Occipital lobe (tissue), 2 donors: Measurements from ENCODE around the gene ACRBP. TPM values are rescaled to one million over a fixed set of nuclear protein-coding genes. Genes with fewer than 3 reads are reported as not detected.
A peak's percentile ranks its signal among the peaks of the same experiment; 100 is the strongest.

Experiments
- DNase-seq: peaks from one replicate; lab custom pipeline; 2025; lab: John Stamatoyannopoulos, UW
- total RNA-seq: library from RNA; depleted of rRNA; stranded (reverse); fragments of >200 nt; gene quantifications from one replicate; pipeline ENCODE4 v1.2.3, GENCODE V29; 2014

The ACRBP gene
- total RNA-seq, 1 donor from 2014 or later = 0.62 TPM

DNA sequence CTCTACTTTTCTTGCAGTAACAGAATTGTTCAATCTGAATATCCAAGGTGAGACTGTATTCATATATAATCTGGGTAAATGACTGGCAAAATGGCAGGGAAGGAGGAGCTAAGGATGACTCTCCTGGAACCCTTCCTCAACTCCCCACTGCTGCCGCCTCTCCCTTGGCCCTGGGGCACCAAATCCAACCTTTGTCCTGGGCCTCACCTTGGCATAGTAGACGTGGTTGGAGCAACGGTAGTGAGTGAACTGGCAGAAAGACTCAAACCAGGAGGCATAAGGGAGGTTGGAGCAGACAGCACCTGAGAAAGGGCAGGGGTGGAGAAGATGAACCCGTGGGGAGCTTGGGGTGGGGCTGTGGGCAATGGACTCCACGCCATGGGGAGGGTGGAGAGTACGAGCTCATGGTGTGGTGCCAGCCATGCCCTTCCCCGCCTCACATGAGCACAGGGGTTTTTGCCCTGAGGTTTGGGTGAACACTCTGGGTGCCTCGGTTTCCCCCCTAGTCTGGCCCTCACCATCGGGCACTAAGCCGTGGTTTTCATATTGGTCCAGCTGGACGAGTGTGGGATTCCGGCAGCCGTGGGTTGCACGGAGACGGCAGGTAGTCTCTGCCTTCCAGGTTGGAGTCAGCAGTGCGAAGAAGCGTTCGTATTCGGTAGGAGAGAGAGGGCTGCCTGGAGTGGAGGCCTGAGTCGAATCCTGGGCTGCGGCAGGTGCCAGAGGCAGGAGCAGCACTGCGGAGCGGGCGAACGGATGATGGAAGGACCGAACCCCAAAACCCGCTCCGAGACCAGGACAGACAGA lies 753 bp downstream of the ACRBP start:
- DNase-seq = no peak

DNA sequence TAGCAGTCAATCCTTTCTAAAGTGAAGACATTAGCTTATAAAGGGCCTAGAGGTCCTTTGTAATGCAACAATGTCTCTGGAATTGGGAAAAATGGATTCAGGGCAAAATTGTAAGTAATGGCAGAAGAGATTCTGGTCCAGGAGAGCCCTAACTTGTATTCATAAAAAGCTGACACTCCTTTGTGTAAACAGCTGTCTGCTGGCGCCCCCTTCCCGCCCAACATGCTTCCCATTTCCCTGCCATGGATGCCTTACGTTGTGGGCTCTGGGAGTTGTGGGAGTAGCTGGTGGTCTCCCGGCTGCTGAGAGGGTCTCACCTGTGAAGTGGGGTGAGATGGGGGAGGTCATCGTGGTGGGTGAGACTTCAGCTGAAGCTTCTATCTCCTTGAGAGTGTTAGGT lies 2.3 kb downstream of the ACRBP start:
- DNase-seq = peak; percentile 9

DNA sequence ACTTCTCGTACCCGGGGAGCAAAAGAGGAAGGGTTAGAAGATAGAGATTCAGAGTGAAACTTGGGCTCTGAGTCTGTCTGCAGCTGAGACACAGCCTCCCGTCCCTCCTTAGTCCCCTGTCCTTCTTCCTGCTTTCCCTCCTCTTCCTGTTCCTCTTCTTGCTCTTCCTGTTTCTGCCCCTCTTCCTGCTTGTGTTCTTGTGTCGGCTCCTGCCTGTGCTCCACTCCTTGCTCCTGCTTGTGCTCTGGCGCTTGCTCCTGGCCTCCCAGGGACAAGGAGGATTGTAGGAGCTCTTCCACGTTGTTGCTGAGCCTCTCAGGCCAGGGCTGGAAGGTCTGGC lies 3.0 kb downstream of the ACRBP start:
- no peak for DNase-seq

DNA sequence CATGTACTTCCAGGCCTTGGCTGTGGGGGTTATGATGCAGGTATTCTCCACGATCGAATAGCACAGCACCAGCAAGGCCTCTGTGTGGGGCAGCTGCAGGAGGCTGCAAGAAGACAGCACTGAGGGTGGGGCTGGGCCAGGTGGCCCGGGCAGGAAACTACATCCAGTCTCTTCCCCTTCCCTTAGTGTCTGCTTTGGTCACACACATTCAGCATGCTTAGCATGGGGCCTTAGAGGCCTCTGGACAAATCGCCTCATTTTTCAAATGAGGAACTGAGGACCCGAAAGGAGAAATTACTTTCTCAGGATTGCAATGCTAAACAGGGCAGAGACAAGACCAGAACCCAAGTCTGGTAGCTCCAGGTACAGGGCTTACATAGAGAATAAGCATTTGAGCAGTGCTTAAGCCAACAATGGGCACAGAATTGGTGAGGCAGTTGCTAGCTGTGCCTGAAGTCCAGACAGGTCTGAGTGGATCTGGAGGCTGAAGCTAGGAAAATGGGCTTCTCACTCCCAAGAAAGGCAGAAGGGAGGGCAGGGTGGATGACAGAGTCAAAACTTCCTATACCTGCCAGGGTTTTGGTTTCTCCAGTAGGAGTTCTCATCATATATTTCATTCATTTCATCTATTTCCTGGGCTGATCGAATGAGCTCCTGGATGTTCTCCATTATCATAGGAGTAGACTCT lies 3.5 kb downstream of the ACRBP start:
- no peak for DNase-seq

DNA sequence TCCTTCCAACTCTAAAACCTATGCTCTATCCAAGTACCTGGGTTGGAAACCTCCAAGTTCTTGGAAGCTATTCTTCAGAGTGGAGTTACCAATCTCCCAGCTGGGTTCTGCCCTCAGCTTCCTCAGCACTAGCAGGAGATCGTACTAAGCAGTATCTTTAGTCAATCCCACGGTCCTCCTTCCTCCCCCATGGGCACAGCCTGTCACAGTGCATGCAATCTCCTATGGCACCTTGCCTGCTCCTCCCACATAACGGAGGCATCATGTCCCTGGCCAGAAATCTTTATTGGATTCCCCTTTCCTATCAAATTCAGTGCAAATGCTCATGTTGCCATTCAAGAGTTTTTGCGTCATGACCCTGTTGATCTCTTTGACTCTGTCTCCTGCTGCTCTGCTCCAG lies 6.1 kb downstream of the ACRBP start:
- DNase-seq = peak; percentile 11

DNA sequence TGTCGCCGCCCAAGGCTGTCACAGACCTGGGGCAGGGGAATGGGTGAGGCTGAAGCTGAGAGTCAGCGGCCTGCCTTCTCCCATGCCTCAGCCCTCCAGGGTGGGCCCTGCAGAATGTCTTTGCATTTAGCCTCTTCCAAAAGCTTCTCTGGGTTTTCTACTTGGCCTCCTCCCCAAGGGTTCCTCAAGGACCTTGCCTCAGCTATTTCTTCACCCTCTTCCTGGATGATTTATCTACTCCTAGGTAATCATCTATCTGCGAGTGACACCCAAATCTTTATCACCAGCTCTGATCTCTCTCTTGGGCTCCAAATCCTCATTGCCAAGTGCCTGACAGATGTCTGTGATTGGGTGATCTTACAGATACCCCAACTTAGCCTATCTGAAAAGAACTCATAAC lies 6.7 kb downstream of the ACRBP start:
- no peak for DNase-seq

DNA sequence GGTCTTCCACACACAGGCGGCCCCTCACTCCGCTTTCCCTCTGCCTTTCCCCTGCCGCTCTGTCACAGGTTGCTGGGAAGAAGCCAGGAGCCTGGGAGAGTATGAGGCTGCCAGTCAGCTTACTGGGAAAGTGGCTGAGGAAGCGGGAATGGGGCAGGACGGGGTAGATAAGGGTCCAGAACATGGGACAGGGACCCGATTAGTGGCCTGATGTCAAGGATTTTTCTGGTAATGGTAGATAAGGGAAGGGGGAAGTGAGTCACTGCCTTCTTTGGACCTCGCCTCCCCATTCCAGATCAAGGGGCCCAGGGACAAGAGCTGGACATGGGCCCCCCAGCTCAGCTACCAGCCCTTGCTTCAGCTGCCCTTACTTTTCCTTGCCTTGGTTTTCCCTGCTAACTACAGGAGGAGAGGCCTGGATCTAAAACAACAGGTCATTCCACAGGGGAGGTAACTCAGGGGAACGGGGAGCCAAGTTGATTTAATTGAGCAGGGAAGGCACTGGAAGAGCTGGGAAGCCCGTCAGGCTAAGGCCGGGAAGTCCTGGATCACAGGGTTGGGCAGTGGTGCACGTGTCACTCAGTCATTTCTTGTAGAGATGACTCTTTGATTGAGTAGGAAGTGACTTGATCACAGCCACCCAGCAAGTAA lies 8.0 kb downstream of the ACRBP start:
- no peak for DNase-seq

DNA sequence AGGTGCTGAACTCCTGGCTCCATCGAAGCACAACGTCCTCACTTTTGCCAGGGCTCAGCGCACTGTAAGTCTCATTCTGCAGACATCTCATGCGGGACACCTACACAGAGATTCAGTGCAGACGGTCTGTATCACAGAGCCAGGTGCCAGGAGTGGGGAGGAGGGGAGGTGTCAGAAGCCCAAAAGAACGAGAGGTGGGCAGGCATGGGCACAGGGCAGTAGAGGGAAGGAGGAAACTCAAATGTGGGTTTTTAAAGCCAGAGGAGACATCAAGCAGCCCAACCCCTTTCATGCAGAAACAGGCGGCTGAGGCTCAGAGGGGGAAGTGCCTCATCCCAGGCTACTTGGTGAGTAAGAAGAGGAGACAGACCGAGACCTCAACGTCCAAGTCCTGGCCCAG lies 8.9 kb downstream of the ACRBP start:
- DNase-seq = peak; percentile 9

DNA sequence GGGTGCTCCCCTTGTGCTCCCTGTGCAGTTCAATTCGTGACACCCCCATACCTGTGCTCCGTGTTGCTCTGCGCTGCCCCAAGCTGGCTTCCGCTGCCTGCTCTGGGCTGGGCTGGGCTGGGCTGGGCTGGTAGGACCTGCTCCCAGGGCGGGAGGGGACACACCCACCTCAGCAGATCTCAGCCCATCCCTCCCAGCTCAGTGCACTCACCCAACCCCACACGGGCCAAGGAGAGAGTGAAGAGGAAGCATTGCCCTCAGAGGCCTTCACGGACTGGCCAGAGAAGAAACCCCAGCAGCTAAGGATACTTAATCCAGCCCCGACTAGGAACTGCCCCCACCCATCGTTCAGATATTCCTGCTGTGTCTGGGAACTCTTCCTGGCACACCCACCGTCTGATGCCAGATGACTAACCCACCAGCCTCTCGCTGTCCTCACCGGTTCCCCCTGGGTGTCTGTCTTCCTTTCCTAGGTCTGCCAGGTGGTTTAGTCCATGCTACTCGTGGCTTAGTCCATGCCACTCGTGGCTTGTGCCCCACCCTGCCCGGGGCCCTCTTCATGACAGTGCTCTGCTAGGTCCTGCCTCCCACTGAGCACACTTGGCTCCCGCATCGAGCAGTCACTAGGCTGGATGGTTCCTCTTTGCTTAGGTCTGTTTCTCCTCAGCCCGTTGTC lies 11.2 kb downstream of the ACRBP start, which contains the start of gene LPAR5:
LPAR5 (minus strand) TSS at position 104 of the 676 bp plus-strand sequence. CDS start 14,711 bp downstream, outside the sequence.
- DNase-seq = peak; percentile 7

DNA sequence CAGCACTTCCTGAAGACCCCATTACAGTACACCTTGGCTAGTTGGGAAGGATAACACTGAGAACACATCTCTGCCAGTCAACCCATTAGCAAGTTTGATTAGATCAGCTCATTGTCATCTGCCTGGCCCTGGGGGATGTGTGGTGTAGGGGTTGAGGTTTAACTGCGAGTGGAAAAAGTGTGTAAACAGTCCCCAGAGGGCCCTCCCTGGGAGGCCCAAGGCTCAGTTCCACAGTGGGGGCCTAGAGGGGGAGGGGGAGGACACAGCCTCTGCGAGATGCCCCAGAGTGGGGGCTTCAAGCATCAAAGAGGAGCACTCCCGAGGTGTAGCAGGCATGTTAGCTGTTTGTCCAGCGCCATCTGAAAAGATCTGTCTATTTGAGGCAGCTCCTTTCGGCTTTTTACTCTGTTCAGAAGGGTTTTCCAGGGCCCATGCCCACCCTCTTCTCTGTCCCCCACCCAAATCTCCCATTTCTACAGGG lies 11.8 kb downstream of the ACRBP start:
- no peak for DNase-seq

DNA sequence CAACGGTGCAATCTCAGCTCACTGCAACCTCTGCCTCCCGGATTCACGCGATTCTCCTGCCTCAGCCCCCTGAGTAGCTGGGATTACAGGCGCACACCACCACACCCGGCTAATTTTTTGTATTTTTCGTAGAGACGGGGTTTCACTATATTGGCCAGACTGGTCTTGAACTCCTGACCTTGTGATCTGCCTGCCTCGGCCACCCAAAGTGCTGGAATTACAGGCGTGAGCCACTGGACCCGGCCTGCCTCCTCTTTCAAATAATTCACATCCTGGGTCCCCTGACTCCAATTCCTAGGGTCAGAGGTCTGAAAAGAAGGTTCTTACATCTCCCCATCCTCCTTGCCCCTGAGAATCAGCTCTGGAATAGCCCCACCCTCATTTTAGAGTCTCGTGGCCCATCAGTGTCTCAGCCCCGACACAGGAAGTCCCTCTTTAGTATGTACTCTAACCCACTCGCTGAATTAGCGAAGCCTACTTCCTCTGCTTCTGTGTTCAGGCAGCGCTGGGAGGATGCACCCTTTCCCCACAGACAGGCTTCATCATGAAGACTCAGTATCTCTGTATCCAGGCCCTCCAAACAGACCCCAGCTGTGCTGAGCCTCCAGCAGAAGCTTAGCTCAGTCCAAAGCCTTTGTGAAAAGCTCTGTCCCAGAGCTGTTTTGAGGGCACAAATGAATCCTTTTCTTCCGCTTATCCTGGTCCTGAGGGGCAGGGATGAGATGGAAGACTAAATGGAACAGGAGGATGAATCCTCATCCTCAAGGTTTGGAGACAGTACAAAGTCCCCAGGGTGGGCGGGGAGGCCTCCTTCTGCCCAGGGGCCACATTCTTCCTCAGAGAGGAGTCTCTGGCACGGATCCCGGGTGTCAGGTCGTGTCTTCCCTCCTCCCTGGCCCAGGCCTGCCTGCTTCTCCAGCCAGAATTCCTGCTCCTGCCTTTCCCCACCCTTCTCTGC lies 14.9 kb downstream of the ACRBP start:
- DNase-seq = no peak

DNA sequence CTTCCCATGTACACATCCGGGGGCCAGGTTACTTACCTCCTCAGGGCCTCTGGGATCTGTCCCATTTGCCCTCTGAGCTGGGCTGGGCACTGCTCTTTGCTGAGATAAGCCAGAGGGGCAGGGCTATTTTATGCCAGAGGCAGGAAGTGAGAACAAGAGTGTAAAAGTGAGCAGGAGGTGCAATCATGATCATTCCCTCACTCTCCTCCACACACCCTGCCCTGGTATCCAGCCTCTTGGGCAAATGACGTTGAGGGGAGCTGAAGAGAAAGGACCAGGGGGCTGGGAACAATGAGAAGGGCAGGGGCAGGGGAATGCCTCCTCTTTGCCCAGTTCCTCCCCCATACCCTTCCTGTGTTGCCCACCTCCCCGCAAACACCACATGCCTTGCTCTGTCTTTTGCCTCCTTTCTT lies 15.7 kb downstream of the ACRBP start:
- DNase-seq = no peak

DNA sequence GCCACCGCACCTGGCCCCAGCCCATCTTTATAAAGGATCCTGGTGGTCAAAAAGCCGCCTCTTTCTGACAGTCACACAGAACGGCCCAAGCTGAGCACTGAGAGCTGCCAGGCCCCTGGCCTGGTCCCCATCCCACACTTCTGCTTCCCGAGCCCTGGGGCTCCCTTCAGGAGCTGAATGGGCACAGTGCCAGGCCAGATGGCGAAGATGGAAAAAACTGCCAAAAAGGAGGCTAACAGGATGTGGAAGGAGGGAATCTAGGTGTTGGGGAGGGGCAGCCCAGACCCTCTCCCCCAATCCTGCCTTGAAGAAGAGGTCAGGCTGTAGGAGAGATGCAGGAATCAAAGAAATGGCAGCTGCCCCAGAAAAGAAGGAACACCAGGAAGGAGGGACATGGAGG lies 16.5 kb downstream of the ACRBP start:
- DNase-seq = no peak

DNA sequence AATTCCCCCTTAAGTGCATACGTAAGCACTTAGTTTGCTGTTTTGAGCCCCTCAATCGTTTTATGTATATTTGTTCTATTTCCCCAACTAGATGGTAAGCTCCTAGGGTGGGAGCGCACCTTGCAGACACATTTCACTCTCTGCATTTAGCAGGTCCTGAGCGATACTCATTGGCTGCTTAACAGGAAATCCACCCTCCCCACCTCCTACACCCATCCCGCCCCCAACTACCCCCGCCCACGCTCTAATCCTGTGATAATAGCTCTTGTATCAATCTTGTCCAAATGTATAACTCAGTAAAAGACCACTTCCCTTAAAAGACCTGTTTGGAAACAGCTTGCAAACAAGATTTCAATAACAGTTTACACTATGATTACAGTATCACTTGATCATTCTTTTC lies 19.6 kb downstream of the ACRBP start:
- no peak for DNase-seq

DNA sequence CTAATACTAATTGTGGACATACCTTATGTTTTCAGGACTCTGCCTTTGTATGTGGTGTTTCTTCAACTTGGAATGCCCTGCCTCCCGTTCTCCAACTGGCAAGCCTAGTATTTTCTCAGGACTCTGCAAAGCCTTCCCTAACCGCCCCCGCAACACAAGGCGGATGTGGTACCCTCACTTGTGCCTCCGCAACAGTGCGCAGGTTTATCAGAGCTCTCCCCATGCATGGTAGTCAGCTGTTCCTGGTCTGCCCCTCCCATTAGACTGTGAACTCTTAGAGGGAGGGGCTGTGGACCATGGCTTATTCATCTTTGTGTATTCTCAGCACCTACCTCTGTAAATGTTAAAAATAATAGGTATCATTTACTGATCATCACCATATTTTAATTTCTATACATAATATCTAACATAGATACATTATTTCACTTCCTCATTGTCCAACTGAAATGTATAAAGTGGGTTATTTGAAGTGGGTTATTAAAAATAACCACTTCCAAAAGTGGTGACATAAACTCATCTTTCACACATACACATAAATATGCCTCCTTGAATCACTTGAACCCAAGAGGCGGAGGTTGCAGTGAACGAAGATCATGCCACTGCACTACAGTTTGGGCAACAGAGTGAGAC lies 20.5 kb downstream of the ACRBP start:
- DNase-seq = peak; percentile 30

DNA sequence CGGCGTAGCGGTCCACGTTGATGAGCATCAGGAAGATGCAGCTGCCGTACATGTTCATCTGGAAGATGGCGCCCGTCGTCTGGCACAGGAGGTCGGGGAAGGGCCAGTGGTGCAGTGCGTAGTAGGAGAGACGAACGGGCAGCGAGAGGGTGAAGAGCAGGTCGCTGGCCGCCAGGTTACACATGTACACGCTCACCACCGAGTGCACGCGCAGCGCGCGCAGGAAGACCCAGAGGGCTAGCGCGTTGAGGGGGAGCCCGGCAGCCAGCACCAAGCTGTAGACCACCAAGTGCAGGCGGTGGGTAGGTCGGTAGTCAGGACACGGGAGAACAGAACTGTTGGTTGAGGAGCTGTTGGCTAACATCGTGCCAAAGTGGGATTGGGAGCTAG lies 26.4 kb downstream of the ACRBP start:
- DNase-seq = no peak

DNA sequence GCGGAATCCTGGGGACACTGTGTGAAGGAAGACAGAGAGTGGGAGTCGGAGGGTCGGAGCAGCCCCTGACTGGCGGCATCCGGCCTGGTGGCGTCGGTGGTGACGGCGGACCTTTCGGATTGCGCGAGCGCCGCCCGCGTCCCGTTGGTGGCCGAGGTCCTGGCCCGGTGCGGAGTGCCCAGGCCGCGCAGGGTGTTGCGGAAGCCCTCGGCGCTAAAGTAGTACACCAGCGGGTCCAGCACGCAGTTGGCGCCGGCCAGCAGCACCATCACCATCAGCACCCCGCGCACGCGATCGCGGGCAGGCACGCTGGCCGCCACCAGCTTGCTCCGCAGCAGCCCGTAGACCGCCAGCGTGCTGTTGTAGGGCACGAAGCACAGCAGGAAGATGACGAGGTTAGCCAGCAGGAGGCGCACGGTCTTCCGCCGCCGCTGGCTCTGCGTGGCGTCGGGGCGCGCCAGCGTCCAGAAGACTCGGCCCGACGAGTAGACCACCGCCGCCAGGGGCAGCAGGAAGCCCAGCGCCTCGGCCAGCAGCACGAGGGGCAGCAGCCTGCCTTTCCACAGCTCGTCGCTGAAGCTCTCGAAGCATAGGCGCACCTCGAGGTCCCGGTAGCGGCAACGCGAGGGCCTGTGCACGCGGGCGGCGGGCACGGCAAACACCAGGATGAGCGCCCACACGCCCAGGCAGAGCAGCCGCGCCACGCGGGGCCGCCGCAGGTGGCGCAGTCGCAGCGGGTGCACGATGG lies 26.9 kb downstream of the ACRBP start:
- no peak for DNase-seq

DNA sequence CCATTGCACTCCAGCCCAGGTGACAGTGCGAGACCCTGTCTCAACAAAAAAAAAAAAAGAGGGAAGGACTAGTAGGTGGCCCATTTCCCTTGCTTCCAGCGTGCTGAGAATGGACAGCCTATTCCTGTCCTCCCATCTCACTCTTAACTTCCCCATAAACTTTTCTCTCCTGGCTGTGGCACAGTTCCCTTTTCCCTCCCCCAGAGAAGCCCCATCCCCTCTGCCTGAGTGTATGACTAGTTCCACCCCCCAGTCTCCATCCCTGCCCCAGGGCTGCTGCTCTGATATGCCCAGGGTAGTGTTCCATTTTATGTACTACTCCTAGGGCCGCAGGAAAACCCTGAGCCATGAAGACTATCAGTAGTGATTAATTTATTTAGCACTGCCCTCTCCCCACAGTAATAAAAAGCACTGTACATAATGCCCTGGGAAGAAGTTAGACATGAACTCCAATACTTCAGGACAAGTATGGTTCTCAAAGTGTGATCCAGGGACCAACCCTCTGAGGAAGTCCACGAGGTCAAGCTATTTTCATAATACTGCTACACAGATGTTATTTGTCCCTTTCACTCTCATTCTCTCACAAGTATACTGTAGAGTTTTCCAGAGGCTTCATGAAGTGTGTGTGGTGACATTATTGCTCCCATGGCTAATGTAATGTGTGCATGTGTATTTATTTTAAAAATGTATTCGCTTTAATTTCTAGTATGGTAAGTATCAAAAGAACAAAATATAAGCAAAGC lies 28.6 kb downstream of the ACRBP start:
- no peak for DNase-seq

DNA sequence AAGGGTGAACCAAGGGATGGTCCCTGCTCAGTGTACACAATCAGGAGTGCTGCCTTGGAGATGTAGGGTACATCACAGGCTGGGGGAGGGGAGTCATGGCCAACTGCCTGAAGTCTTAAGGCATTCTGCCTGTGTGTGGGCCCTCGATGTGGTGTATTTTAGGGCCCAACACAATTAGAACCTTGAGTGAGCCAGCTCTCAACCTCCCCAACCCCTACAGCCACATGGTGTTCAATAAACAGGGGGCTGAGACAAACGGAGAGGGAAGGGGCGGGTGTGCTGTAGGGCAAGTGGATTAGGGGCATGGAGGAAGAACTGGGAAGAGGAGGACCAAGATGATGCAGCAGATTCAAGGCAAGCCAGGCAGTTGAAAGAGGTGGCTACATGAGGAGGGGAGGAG lies 31.4 kb downstream of the ACRBP start:
- no peak for DNase-seq
